ENCODE measurements around the gene BNIP5.

The BNIP5 gene

DNA sequence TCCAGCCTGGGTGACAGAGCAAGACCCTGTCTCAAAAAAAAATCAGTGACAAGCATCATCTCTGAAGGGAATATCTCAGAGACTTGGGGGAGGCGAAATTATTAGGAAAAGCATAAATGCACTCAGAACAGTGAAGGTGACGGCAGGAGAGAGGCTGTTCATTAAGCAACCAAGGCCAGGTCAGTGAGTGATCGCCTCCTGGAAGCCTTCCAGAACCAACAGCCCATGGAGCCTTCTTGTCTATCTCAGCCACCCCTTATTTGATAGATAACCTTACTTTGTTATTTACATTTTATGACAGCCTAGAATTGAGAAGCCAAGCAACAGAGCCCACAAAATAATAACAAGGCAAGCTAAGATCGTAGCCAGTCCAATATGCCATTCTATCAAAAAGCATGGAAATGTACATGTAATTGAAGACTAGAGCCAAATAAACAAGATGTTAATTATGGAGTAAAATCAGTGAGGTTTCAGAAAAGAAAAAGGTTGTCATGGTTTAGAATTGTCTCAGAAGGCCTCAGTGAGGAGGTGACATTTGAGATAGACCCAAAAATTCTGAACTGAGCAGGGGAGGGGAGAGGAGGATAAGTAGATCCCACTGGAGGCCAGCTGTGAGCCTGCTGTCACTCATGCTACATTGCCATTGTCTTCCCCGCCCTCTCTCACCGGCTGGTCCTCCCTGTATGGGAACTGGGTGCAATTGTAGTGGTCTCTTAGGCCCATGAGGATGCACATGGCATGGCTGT lies 17.8 kb downstream of the BNIP5 start:
- TF ChIP-seq, protein P1, sequence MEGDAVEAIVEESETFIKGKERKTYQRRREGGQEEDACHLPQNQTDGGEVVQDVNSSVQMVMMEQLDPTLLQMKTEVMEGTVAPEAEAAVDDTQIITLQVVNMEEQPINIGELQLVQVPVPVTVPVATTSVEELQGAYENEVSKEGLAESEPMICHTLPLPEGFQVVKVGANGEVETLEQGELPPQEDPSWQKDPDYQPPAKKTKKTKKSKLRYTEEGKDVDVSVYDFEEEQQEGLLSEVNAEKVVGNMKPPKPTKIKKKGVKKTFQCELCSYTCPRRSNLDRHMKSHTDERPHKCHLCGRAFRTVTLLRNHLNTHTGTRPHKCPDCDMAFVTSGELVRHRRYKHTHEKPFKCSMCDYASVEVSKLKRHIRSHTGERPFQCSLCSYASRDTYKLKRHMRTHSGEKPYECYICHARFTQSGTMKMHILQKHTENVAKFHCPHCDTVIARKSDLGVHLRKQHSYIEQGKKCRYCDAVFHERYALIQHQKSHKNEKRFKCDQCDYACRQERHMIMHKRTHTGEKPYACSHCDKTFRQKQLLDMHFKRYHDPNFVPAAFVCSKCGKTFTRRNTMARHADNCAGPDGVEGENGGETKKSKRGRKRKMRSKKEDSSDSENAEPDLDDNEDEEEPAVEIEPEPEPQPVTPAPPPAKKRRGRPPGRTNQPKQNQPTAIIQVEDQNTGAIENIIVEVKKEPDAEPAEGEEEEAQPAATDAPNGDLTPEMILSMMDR (IDR thresholded peaks at IDR 0.05; ENCODE audit: low read depth, low read length) = no peak
- DNase-seq (ENCODE audit: low read depth in 2 of 2) = no peak
- no peak overlapping the region for H3K4me3 ChIP-seq (replicated peaks in 1 of 2; ENCODE audit: low read depth in 2 of 2, low read length in 2 of 2)

GRCh38 chr6:36317623-36318022 lies 19.1 kb downstream of the BNIP5 start:
- H3K4me3 ChIP-seq (replicated peaks in 1 of 2; ENCODE audit: low read depth in 2 of 2, low read length in 2 of 2) = no peak overlapping the region
- no peak for DNase-seq (ENCODE audit: low read depth in 2 of 2)
- TF ChIP-seq, protein P1 (IDR thresholded peaks at IDR 0.05; ENCODE audit: low read depth, low read length) = no peak

GRCh38 chr6:36315921-36316320 lies 20.8 kb downstream of the BNIP5 start:
- TF ChIP-seq, protein P1 (IDR thresholded peaks at IDR 0.05; ENCODE audit: low read depth, low read length) = no peak

DNA sequence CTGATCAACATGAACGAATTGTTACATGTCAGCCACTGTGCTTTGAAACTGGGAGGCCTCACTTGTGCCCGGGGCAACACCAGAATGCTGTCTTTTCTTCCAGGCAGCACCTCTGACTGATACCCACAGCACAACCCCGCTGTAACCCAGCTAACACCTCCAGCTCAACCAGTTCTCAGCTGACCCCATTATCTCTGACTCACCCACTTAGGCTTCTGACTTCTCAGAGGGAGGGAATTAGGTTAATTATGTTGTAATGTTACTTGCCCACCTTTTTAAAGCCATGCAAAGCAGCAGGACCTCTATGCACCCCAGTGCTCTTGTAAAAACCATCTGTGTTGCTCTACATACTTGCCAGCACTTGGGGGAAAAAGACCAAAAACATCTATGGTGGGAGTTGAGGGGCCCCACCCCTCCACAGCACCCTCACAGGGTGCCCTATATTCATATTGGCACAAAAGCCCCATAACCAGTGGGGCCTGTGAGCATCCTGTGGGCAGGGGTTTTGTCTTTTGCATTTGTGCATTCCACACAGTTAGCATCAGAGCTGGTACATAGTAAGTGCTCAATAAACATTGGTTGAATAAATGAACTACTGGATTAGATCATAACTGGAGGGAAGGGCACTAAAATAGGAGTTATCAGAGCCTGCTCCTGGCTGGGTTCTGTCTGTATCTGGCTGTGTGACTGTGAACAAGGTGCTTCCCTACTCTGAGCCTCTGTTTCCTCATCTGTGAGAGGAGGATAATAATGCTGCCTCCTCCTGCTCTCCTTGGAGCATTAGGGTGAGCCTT lies 22.3 kb downstream of the BNIP5 start:
- peak in 1 of 2 donors; percentile 44 for DNase-seq (ENCODE audit: low read depth in 2 of 2)
- TF ChIP-seq, protein P1 (IDR thresholded peaks at IDR 0.05; ENCODE audit: low read depth, low read length) = no peak
- H3K4me3 ChIP-seq (replicated peaks in 1 of 2; ENCODE audit: low read depth in 2 of 2, low read length in 2 of 2) = no peak overlapping the region

More at GRCh38 chr6:36315921-36316320, 20.8 kb downstream of the BNIP5 start:
- H3K4me3 ChIP-seq (replicated peaks in 1 of 2; ENCODE audit: low read depth in 2 of 2, low read length in 2 of 2) = no peak overlapping the region
- DNase-seq (ENCODE audit: low read depth in 2 of 2) = no peak

DNA sequence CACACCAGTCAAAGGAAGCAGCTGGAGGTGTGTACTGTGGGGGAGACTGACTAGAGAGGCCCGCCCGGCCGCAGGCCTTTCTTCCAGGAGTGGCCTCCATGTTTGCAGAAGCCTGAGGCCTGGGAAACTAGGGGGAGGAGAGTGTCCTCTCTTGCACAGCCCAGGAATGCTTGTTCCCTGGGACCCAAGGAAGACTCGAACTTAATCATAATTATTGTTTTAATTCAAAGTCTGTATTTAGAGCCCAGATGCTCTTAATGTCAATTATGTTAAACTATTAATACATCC lies 23.1 kb downstream of the BNIP5 start:
- no peak overlapping the region for H3K4me3 ChIP-seq (replicated peaks in 1 of 2; ENCODE audit: low read depth in 2 of 2, low read length in 2 of 2)
- TF ChIP-seq, protein P1 (IDR thresholded peaks at IDR 0.05; ENCODE audit: low read depth, low read length) = no peak
- DNase-seq (ENCODE audit: low read depth in 2 of 2) = no peak

DNA sequence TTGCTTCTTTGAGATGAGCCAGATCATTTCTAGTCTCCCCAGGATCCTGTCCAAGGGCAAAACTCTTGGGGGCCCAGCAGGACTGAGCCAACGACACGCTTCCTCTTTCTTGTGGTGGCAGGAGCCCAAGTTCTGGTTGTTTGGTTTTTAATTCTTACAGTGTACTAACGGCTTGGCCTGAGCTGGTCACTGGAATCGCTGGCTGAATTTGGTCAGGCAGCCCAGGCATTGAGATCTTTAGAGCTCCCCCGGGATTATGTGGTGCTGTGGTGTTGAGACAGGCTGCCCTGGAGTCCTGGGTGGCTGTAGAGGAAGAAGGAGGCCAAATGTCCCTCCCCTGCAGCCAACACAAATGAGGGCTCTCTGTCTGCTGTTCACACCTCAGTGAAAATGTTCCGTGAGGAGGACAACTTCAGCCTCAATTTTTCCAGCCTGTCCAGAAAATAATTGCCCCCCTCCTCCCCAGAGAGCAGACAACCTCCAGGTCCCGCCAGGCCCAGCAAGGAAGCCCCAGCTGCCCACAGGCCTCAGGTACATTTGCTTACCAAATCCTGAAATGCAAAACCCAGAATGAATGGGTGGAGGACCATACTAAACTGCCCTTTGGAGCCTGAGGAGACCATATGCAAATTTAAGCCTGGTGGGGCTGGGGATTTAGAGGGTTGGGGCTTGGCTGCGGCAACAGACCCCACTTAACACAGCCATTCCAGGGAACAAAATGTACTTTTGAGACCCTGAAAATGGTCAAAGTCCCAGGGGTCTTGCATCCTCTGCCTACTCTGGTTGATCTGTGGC lies 23.6 kb downstream of the BNIP5 start:
- DNase-seq (ENCODE audit: low read depth in 2 of 2) = peak in 1 of 2 donors; percentile 30

More for the DNA sequence above, 23.6 kb downstream of the BNIP5 start:
- TF ChIP-seq, protein P1 (IDR thresholded peaks at IDR 0.05; ENCODE audit: low read depth, low read length) = no peak
- H3K4me3 ChIP-seq (replicated peaks in 1 of 2; ENCODE audit: low read depth in 2 of 2, low read length in 2 of 2) = no peak overlapping the region
